ENCODE results near the gene ARFGAP3.
"Not testable (repeated sequence)": the region's sequence is repeated elsewhere in the genome, so short reads cannot be mapped to it uniquely, and the experiment has no call there.

GRCh38 chr22:42755553-42755952 is 101.5 kb downstream of the ARFGAP3 start:
- not testable (repeated sequence) for TF ChIP-seq CTCF (conservative IDR thresholded peaks at IDR 0.05 in 1 of 2, IDR thresholded peaks at IDR 0.05 in 1 of 2; ENCODE audit: extremely low read depth in 1 of 2, insufficient read depth in 1 of 2, low read depth in 1 of 2, low read length in 2 of 2); EZH2 (IDR thresholded peaks at IDR 0.05; ENCODE audit: borderline replicate concordance, low read length)
